ENCODE measurements around the gene ONECUT2. TPM values are rescaled to one million over a fixed set of nuclear protein-coding genes. Genes with fewer than 3 reads are reported as not detected.

Gene ONECUT2
- total and polyA plus RNA-seq, 3 donors from 2014 or later, result 0.69 to 0.93 (median 0.79) TPM

DNA sequence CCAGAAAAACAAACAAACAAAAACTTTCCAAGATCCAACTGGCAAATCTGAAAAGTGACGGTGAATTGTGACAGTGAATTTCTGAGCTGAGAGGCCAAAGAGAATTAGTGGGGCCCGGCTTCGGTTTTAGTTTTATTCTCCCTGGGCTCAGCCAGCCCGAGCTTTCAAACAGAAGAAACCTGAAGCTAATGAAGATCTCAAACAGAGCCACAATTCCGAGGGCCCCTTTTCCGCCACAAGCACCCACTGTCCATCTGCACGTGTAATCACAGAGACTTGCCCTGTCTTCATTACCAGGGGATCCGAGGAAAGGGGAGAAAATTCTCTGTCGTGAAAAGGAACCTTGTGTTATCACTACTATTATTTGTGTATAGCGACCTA, 4.2 kb upstream of the ONECUT2 start:
- no peaks in the 10 kb centered on the region for H3K4me1 ChIP-seq
- 7 to 8% methylated on average over 10 of the region's 10 CpGs for WGBS, 2 donors

DNA sequence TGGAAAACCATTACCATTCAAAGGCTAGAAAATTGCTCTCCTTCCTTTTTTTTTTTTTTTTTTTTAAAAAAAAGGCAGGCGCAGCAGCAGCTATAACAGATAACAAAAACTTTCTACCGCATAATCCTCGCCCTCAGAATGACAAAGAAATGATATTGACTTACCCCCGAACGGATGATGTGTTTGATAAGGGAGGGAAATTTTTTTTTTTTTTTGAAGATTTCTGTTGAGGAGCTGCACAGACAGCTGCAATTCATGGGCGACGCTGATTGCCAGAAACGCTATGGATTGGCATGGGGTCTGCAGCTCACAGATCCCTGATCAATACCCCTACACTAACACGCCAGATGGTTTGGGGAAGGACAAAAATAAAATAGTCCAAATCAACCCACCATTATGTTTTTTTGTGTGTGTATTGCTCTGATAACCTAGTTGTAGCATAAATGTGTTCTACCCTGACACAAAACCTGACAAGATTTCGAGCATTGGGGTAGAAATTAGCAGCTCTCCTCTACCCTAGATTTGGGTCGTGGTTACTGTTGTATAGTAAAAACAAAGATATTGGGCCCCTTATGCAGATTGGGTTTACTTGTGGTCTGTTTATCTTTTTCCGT, 3.6 kb upstream of the ONECUT2 start:
- no peak for TF ChIP-seq POLR2A (IDR thresholded peaks at IDR 0.05)
- TF ChIP-seq, protein P1, sequence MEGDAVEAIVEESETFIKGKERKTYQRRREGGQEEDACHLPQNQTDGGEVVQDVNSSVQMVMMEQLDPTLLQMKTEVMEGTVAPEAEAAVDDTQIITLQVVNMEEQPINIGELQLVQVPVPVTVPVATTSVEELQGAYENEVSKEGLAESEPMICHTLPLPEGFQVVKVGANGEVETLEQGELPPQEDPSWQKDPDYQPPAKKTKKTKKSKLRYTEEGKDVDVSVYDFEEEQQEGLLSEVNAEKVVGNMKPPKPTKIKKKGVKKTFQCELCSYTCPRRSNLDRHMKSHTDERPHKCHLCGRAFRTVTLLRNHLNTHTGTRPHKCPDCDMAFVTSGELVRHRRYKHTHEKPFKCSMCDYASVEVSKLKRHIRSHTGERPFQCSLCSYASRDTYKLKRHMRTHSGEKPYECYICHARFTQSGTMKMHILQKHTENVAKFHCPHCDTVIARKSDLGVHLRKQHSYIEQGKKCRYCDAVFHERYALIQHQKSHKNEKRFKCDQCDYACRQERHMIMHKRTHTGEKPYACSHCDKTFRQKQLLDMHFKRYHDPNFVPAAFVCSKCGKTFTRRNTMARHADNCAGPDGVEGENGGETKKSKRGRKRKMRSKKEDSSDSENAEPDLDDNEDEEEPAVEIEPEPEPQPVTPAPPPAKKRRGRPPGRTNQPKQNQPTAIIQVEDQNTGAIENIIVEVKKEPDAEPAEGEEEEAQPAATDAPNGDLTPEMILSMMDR (IDR thresholded peaks at IDR 0.05), result no peak
- Histone ChIP-seq H3K4me1 (peaks cover 2% of the 10 kb centered on the region), H3K27me3 (peaks cover 5% of the 10 kb centered on the region), H3K27ac (no peak overlapping the region), H3K9me3 (no peaks in the 10 kb centered on the region), H3K4me3 (no peak overlapping the region), H3K36me3 (ENCODE audit: low read depth, missing control alignments) (no peaks in the 10 kb centered on the region)
- intact Hi-C loops (cut with DNase I; ENCODE audit: low total_unique reads), result no loop called here
- WGBS, 2 donors, result 9% methylated on average over 12 of the region's 12 CpGs
- no peak for DNase-seq

More for the DNA sequence above, 4.2 kb upstream of the ONECUT2 start:
- intact Hi-C loops (cut with DNase I; ENCODE audit: low total_unique reads), result no loop called here
- TF ChIP-seq, protein P1 (IDR thresholded peaks at IDR 0.05), result no peak
- no peak for TF ChIP-seq POLR2A (IDR thresholded peaks at IDR 0.05)
- Histone ChIP-seq H3K27ac (no peak overlapping the region), H3K36me3 (ENCODE audit: low read depth, missing control alignments) (no peaks in the 10 kb centered on the region), H3K27me3 (peaks cover 5% of the 10 kb centered on the region), H3K4me3 (no peak overlapping the region), H3K9me3 (no peaks in the 10 kb centered on the region)
- no peak for DNase-seq

DNA sequence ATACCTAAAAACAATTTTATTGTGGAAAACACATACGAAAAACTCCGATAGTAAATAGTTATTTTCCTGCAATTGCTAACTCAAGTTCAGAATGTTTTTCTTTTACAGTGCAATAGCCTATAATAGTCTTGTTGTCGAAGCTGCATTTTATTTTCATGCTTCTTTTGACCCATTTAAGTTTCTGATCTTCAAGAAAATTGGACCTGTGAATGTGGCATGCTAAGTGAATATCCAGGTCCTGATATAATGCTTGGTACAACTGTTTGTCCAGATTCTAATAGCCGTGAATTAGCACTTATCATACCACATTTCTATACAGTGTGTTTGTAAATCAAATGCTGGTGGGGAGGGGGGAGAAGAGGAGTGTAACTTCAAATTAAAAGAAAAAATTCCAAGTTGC, 3.0 kb upstream of the ONECUT2 start:
- H3K9me3 ChIP-seq, result no peaks in the 10 kb centered on the region
- H3K36me3 ChIP-seq (ENCODE audit: low read depth, missing control alignments), result no peaks in the 10 kb centered on the region
- 26 to 28% methylated on average over 4 of the region's 4 CpGs for WGBS, 2 donors
- DNase-seq, result no peak
- peaks cover 2% of the 10 kb centered on the region for H3K4me1 ChIP-seq
- intact Hi-C loops (cut with DNase I; ENCODE audit: low total_unique reads), result no loop called here
- H3K27me3 ChIP-seq, result peaks cover 5% of the 10 kb centered on the region
- no peak overlapping the region for H3K27ac ChIP-seq
- TF ChIP-seq POLR2A (IDR thresholded peaks at IDR 0.05), result no peak
- TF ChIP-seq, protein P1 (IDR thresholded peaks at IDR 0.05), result no peak
- no peak overlapping the region for H3K4me3 ChIP-seq

DNA sequence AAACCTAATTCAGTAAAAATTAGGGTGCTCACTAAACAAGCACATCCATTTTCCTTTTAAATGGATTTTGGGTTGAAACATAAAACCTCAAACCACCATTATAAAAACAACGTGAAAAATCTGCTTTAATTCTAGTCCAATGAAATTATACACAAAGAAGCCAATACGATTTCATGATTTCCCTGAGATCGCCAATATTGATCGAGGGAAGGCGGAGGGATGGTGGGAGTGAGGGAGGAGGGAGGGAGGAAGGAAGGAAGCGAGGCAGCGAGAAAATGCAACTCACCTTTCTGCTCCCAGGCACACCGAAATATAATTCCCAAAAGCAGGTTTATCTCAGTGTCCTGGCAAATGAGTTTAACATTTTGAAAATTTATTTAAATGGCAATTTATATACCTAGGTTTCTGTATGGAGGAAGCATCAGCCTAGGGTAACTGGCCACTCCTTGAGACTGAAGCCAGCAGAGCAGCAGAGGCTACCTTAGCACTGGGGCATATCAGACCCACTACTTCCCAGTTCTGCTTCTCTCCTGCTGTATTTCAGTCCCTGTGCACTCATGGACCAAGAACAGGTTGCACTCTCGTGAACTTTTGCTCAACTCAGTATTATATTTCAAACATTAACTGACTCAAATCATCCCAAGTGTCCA, 2.3 kb upstream of the ONECUT2 start:
- H3K9me3 ChIP-seq, result no peaks in the 10 kb centered on the region
- peaks cover 5% of the 10 kb centered on the region for H3K27me3 ChIP-seq
- TF ChIP-seq, protein P1 (IDR thresholded peaks at IDR 0.05), result no peak
- TF ChIP-seq POLR2A (IDR thresholded peaks at IDR 0.05), result no peak
- H3K4me3 ChIP-seq, result no peak overlapping the region
- H3K4me1 ChIP-seq, result peaks cover 8% of the 10 kb centered on the region
- no peaks in the 10 kb centered on the region for H3K36me3 ChIP-seq (ENCODE audit: low read depth, missing control alignments)
- 6 to 17% methylated on average over 9 of the region's 9 CpGs for WGBS, 2 donors
- DNase-seq, result no peak
- intact Hi-C loops (cut with DNase I; ENCODE audit: low total_unique reads), result no loop called here
- no peak overlapping the region for H3K27ac ChIP-seq

DNA sequence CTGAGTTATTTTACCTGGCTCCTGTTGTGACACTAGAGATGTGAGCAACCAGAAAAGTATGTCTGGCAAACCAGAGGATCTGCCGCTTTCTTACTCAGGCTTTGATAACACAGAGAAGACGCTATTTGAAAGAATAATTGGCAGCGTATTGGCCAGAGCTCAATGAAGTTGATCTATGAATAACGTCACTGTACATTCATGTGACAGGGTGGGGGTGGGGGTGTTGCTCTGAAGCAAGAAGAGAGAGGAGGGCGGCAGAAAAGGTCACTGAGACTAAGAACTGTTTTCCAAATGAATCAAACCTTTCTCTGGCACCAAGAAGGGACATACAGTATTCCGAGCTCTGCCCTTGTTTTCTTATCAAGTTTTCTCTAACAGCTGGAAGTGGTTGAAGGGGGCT, 1.7 kb upstream of the ONECUT2 start:
- no peak for TF ChIP-seq POLR2A (IDR thresholded peaks at IDR 0.05)
- TF ChIP-seq, protein P1 (IDR thresholded peaks at IDR 0.05), result no peak
- no peak for DNase-seq
- intact Hi-C loops (cut with DNase I; ENCODE audit: low total_unique reads), result no loop called here
- no peak overlapping the region for H3K4me3 ChIP-seq
- no peaks in the 10 kb centered on the region for H3K36me3 ChIP-seq (ENCODE audit: low read depth, missing control alignments)
- H3K9me3 ChIP-seq, result no peaks in the 10 kb centered on the region
- peaks cover 5% of the 10 kb centered on the region for H3K27me3 ChIP-seq
- no peak overlapping the region for H3K27ac ChIP-seq
- H3K4me1 ChIP-seq, result peaks cover 10% of the 10 kb centered on the region
- WGBS, 2 donors, result 7 to 8% methylated on average over 6 of the region's 6 CpGs

Measured in testis (tissue), 3 donors.